ENCODE data around the gene NPC1L1. TPM values are rescaled to one million over a fixed set of nuclear protein-coding genes. Genes with fewer than 3 reads are reported as not detected.

Gene NPC1L1
- polyA plus RNA-seq, 1 donor from 2014 or later = not detected

GRCh38 chr7:44548893-44549292 lies 7.8 kb upstream of the NPC1L1 start:
- Histone ChIP-seq H3F3A (ENCODE audit: insufficient read depth, low read length, poor library complexity, severe bottlenecking) (no peaks in the 10 kb centered on the region), H3K4me2 (ENCODE audit: low read length) (no peak overlapping the region), H3K27ac (ENCODE audit: low read length) (no peak overlapping the region), H3K79me2 (replicated peaks; ENCODE audit: insufficient read depth, low read length) (no peaks in the 10 kb centered on the region), H3K36me3 (ENCODE audit: insufficient read depth, low read length) (no peaks in the 10 kb centered on the region), H3K9me2 (ENCODE audit: insufficient read depth, low read length) (no peaks in the 10 kb centered on the region), H3K27me3 (ENCODE audit: insufficient read depth, low read depth, low read length) (no peaks in the 10 kb centered on the region), H4K20me1 (ENCODE audit: insufficient read depth) (no peaks in the 10 kb centered on the region), H3K9ac (ENCODE audit: low read length) (no peak overlapping the region), H3K4me3 (ENCODE audit: low read length) (no peak overlapping the region), H3K9me3 (ENCODE audit: low read length) (no peaks in the 10 kb centered on the region), H2AFZ (ENCODE audit: low read depth, low read length) (no peak overlapping the region)
- TF ChIP-seq TAF1 (IDR thresholded peaks at IDR 0.05; ENCODE audit: low read depth) (no peak), RAD21 (conservative IDR thresholded peaks at IDR 0.05) (no peak), MXI1 (conservative IDR thresholded peaks at IDR 0.05; ENCODE audit: poor library complexity, severe bottlenecking) (no peak), REST (IDR thresholded peaks at IDR 0.05; ENCODE audit: borderline replicate concordance) (no peak), SMC3 (conservative IDR thresholded peaks at IDR 0.05; ENCODE audit: poor library complexity) (no peak), CTCF (IDR thresholded peaks at IDR 0.05; ENCODE audit: poor library complexity, severe bottlenecking) (no peak), EZH2 (IDR thresholded peaks at IDR 0.05; ENCODE audit: borderline replicate concordance, insufficient read depth, low read length, poor library complexity, severe bottlenecking) (no peak), POLR2AphosphoS5 (IDR thresholded peaks at IDR 0.05) (no peak), EP300 (conservative IDR thresholded peaks at IDR 0.05; ENCODE audit: poor library complexity, severe bottlenecking) (no peak)

- no peaks in the 10 kb centered on the region for H3K79me2 ChIP-seq (replicated peaks; ENCODE audit: insufficient read depth, low read length)
- H3K4me2 ChIP-seq (ENCODE audit: low read length) = no peak overlapping the region
- no peaks in the 10 kb centered on the region for H3K9me3 ChIP-seq (ENCODE audit: low read length)
- H3K27me3 ChIP-seq (ENCODE audit: insufficient read depth, low read depth, low read length) = no peaks in the 10 kb centered on the region
- TF ChIP-seq CTCF (IDR thresholded peaks at IDR 0.05; ENCODE audit: poor library complexity, severe bottlenecking) (no peak), POLR2AphosphoS5 (IDR thresholded peaks at IDR 0.05) (no peak), RAD21 (conservative IDR thresholded peaks at IDR 0.05) (no peak), SMC3 (conservative IDR thresholded peaks at IDR 0.05; ENCODE audit: poor library complexity) (no peak), MXI1 (conservative IDR thresholded peaks at IDR 0.05; ENCODE audit: poor library complexity, severe bottlenecking) (no peak), REST (IDR thresholded peaks at IDR 0.05; ENCODE audit: borderline replicate concordance) (no peak), TAF1 (IDR thresholded peaks at IDR 0.05; ENCODE audit: low read depth) (no peak), EZH2 (IDR thresholded peaks at IDR 0.05; ENCODE audit: borderline replicate concordance, insufficient read depth, low read length, poor library complexity, severe bottlenecking) (no peak), EP300 (conservative IDR thresholded peaks at IDR 0.05; ENCODE audit: poor library complexity, severe bottlenecking) (no peak)
- no peaks in the 10 kb centered on the region for H4K20me1 ChIP-seq (ENCODE audit: insufficient read depth)
- no peak overlapping the region for H3K27ac ChIP-seq (ENCODE audit: low read length)
- H3K9ac ChIP-seq (ENCODE audit: low read length) = no peak overlapping the region
- no peaks in the 10 kb centered on the region for H3F3A ChIP-seq (ENCODE audit: insufficient read depth, low read length, poor library complexity, severe bottlenecking)
- no peak overlapping the region for H2AFZ ChIP-seq (ENCODE audit: low read depth, low read length)
- H3K36me3 ChIP-seq (ENCODE audit: insufficient read depth, low read length) = no peaks in the 10 kb centered on the region
- no peak overlapping the region for H3K4me3 ChIP-seq (ENCODE audit: low read length)
- H3K9me2 ChIP-seq (ENCODE audit: insufficient read depth, low read length) = no peaks in the 10 kb centered on the region
Measured at GRCh38 chr7:44547536-44548231, 6.6 kb upstream of the NPC1L1 start.

Data from neural cell (in vitro differentiated cells).